CD4-positive, alpha-beta T cell treated with Interleukin-12 subunit alpha and Interleukin-12 subunit beta, for 1 hour (primary cell): ENCODE data around the gene IL32.
A peak's percentile ranks its signal among the peaks of the same experiment; 100 is the strongest.

Source experiments
- DNase-seq: peaks from one replicate; pipeline ENCODE4 v3.0.0-alpha.2; 2020

IL32 gene, protein sequence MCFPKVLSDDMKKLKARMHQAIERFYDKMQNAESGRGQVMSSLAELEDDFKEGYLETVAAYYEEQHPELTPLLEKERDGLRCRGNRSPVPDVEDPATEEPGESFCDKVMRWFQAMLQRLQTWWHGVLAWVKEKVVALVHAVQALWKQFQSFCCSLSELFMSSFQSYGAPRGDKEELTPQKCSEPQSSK

DNA sequence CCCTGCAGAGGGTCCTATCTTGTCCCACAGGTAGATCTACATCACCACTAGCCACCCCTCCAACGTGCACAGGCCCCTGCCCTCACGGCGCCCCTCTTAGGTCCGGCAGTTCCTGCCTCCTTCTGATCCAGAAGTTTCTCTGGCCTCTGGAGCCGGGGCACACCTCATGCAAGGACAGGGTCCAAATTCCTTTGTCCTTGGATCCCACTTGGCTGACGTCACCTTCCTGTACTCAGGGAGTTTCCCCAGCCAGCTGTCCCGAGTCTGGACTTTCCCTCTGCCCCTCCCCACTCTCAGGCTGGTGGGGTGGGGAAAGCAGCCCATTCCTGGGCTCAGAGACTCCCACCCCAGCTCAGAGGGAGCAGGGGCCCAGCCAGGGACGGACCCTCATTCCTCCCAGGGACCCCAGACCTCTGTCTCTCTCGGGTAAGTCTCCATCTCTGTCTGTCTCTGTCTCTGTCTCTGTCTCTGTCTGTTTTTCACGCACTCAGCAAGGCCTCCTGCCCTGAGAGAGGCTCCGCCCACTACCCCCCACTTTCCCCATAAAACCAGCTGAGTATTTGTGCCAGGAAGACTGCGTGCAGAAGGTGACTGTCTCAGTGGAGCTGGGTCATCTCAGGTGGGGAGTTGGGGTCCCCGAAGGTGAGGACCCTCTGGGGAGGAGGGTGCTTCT lies at the start of gene IL32:
Gene IL32 (plus strand): TSS at position 572 of the 673 bp plus-strand sequence. CDS start 172 bp downstream, outside the sequence.
- peak; percentile 87 for DNase-seq

DNA sequence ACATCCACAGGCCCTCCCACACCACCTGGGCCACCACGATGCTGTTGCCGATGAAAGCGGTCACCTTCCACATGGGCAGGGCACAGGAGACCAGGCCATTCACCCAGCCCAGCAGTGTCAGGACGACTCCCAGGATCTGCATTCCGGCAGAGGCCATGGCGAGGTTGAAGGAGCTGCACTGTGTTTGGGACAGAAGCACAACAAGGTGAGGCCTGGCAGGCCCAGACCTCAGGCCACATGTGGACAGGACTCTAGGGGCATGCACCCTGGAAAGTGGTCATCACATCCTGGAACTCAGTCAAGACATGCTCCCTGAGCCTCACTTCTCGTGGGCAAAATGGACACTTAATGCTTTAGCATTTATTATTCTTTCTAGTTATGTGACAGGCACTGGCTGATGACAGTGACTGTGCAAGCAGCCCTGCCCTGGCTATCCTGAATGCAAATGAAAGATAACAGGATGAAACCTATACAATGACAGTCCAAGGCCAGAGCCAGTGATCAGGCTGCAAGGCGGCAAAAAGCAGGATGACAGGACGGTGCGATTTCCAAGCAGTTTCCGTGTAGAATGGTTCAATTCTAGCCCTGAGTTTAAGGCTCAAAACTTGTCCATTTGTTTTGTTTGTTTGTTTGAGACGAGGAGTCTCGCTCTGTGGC lies 49.4 kb upstream of the IL32 start:
- no peak for DNase-seq

GRCh38 chr16:3017344-3017743 lies 48.1 kb upstream of the IL32 start:
- DNase-seq, result no peak

DNA sequence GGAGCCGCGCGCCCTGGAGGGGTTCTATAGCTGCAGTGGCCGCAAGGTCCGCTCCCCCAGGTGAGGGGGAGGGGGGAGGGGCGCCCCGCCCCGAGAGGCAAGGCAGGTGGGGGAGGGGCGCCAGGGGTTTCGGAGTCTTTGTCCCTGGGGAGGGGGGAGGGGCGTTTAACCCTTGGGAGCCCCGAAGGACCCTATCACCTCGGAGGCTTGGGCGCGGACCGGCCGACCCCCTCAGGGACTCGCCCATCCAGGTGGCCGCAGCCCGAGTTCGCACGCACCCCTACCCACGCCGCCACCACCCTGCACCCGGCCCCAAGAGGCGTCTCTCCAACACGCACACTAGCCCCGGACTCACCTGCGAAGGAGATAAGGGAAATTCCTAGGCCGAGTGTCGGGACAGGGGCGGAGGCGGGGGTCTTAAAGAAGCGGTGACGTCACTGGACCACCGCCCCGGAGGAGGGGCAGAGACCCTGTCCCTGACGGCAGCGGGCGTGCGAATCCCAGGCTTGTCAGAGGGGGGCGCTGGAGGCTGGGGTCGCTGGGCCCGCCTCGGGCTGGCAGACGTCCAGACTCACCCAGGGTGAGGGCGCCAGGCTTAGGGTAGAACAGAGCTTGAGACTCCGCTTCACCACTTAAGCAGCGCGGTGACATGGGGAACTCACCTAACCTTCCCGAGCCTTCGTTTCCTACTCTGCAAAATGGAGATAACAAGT lies 47.5 kb upstream of the IL32 start, which contains the start of gene CLDN6:
Gene CLDN6 (minus strand): TSS at position 390 of the 713 bp plus-strand sequence. CDS start 2,162 bp downstream, outside the sequence.
- no peak for DNase-seq

DNA sequence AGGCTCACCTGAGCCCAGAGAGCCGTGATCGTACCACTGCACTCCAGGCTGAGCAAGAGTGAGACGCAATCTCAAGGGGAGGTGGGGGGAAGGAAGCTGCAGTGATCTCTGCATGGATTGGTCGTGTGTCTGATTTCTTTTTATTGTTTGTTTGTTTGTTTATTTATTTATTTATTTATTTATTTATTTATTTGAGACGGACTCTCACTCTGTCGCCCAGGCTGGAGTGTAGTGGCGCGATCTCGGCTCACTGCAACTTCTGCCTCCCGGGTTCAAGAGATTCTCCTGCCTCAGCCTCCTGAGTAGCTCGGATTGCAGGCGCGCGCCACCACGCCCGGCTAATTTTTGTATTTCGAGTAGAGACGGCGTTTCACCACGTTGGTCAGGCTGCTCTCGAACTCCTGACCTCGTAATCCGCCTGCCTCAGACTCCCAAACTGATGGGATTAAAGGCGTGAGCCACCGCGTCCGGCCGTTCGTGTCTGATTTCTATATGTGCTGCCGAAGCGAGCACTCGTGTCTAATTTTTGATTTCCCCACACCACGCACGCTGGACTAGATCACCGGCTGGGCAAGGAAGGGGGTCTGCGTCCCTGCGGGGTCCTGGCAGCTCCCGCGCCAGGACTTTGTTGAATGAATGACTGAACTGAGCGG lies 45.7 kb upstream of the IL32 start:
- no peak for DNase-seq

DNA sequence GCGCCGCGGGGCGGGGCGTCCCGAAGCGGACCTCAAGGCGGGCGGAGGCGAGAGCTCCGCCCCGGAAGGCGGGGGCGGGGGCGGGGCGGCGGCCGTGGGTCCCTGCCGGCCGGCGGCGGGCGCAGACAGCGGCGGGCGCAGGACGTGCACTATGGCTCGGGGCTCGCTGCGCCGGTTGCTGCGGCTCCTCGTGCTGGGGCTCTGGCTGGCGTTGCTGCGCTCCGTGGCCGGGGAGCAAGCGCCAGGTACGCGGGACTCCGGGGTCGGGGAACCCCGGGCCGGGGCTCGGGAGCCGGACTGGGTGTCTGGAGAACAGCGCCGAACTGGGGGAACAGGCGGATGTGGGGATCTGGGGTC lies 45.2 kb upstream of the IL32 start, which contains the start of gene TNFRSF12A:
Gene TNFRSF12A (plus strand): TSS at position 122 of the 357 bp plus-strand sequence. CDS start 30 bp downstream, at position 152.
- DNase-seq, result peak; percentile 79

DNA sequence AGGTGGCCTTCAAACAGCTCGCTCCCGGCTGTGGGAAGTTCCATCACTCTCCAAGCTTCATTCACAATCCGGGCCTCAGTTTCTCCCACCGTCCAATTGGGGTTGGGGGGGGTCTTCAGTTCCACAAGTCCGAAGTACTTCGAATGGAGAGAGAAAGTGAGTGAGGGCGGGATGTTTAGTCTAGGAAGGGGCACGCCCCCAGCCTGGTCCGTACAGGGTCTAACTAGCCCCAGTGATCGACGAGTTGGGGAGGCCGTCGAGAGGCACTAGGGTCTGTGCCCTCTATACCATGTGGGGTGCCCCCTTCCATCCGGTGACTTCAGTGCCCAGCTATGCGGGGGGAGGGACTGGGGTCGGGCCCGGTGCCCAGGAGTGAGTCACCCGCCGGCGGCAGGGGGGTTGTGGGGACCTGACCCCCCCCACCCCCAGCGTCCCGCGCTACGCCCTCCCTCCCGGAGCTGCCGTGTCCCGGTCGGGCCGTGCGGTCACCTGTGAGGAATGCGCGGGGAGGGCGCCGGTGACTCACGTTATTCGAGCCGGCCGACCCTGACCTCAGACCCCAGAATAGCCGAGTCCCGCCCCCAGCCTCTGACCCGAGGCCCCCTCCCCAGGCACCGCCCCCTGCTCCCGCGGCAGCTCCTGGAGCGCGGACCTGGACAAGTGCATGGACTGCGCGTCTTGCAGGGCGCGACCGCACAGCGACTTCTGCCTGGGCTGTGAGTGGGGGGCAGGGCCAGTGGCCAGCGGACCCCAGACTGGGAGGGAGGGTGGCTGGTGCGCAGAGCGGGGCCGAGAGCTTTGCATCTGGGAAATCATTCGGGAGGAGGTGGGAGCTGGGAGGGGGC lies 44.6 kb upstream of the IL32 start:
- peak; percentile 74 for DNase-seq

DNA sequence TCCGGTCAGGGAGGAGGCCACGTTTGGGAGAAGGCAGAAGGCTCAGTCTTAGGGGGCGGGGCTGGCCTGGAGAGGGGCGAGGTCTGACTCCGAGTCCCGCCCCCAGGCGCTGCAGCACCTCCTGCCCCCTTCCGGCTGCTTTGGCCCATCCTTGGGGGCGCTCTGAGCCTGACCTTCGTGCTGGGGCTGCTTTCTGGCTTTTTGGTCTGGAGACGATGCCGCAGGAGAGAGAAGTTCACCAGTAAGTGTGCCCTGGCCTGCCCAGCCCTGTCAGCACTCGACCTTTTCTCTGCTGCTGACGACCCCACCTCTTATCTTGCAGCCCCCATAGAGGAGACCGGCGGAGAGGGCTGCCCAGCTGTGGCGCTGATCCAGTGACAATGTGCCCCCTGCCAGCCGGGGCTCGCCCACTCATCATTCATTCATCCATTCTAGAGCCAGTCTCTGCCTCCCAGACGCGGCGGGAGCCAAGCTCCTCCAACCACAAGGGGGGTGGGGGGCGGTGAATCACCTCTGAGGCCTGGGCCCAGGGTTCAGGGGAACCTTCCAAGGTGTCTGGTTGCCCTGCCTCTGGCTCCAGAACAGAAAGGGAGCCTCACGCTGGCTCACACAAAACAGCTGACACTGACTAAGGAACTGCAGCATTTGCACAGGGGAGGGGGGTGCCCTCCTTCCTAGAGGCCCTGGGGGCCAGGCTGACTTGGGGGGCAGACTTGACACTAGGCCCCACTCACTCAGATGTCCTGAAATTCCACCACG lies 43.8 kb upstream of the IL32 start:
- DNase-seq, result peak; percentile 66

DNA sequence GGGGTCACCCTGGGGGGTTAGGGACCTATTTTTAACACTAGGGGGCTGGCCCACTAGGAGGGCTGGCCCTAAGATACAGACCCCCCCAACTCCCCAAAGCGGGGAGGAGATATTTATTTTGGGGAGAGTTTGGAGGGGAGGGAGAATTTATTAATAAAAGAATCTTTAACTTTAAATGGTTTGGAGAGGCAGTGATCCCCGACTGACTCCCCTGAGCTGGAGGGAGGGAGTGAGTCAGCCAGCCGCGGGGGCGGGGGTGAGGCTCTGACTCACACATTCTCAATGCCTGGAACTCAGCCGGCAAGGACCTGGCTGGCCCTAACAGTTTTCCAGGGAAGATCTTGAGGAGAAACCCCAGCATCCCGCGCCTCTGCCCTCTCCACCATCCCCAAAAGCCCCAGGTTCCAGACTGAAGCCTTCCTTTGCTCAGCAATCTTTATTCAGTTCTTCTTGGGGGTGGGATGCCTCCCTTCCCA lies 43.2 kb upstream of the IL32 start:
- peak; percentile 71 for DNase-seq

DNA sequence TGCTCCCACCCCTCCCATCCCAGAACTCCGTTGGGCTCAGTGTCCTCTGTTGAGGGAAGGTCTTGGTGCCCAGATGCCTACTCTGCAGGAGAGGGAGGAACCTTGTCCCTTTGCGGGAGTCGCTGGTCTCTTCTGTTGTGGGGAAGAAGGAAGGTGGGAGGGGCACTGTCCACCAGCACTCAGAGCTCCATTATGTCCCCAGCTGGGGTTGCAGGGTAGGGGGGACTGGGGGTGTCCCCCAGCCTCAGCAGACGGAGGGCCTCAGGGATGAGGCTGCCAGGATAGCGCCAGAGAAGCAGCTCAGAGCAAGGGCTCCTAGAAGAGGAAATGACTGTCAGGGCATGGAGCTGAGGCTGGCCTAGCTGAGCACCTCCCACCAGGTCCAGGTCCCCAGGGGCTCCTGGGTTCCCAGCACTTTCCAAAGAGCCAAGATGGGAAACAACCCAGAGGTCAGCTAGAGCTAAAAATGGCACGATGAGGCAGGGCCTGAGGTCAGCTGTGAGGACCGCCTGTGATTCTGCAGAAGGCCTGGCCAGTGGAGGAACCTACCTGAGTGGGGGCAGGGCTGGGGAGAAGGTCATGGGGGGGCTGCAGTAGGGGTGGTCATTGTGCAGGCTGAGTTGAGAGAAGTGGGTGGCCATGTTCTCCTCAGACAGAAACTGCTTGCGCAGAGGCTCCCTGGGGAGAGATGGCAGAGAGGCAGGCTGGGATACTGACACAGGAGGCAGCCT lies 42.6 kb upstream of the IL32 start:
- DNase-seq, result no peak

DNA sequence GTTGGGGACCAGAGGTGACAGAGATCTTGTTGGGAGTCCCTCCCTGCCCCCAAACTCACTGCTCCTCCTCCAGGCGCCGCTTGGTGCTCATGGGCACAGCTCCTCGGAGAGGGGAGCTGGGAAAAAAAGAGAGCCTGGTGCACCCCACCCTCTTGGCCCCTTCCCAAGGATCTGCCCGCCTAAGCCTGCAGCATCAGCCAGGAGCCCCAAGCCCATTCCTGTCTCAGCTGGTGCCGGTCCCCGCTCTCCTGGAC lies 42.1 kb upstream of the IL32 start:
- no peak for DNase-seq

- peak; percentile 96 for DNase-seq
Measured at GRCh38 chr16:3023669-3024478, 41.6 kb upstream of the IL32 start, which contains the start of the genes HCFC1R1 and THOC6. TSS of gene HCFC1R1 (minus strand) at chr16:3023942. CDS start at chr16:3023941, 1 bp downstream. TSS of gene THOC6 (plus strand) at chr16:3024035. CDS start at chr16:3024327, 292 bp downstream.

- no peak for DNase-seq
Measured at GRCh38 chr16:3025032-3026002, 40.1 kb upstream of the IL32 start.

DNA sequence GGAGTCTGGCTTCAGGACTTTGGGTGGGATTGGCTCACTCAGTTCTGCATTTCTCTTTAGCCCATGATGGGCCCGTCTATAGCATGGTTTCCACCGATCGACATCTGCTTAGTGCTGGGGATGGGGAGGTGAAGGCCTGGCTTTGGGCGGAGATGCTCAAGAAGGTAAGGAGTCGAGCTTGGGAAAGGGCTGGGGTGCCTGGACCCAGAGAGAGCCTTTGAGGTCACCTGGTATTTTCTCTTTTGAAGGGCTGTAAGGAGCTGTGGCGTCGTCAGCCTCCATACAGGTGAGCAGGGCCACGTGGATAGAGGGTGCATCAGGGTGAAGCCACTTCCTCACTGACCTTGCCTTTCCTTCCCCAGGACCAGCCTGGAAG lies 39.4 kb upstream of the IL32 start:
- no peak for DNase-seq

DNA sequence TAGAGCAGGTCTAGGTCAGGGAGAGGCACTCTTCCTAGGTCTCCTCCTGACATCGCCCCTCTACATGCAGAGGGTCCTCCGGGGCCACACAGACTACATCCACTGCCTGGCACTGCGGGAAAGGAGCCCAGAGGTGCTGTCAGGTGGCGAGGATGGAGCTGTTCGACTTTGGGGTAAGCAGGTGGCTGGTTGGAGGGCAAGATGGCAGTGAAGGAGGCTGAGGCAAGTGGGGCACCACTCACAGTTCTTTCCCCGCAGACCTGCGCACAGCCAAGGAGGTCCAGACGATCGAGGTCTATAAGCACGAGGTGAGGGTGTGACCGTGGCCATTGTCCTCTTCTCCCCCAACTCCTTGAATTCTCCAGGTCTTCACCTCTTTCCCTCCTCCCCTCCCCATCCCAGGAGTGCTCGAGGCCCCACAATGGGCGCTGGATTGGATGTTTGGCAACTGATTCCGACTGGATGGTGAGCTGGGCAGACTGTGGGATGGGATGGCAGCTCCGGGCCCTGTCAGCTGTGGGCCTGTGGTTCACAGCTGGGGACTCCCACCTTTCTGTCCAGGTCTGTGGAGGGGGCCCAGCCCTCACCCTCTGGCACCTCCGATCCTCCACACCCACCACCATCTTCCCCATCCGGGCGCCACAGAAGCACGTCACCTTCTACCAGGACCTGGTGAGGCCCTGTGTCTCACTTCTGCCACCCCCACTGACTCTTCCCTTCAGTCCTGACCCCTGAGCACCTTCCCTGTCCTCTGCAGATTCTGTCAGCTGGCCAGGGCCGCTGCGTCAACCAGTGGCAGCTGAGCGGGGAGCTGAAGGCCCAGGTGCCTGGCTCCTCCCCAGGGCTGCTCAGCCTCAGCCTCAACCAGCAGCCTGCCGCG lies 38.6 kb upstream of the IL32 start:
- no peak for DNase-seq

DNA sequence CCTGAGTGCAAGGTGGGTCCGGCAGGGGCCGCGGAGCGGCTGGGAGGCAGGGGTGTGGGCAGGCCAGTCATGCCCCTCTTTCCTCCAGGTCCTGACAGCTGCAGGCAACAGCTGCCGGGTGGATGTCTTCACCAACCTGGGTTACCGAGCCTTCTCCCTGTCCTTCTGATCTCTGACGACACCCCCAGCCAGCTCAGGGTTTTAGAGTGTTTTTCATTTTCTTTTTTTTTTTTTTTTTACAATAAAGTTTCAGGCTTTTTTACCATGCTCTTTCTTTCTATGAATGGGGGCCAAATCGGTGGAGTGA lies 38.0 kb upstream of the IL32 start:
- no peak for DNase-seq

GRCh38 chr16:3027983-3028715 lies 37.3 kb upstream of the IL32 start:
- peak; percentile 91 for DNase-seq
